Retina (tissue), 1 donor: Measurements from ENCODE around the gene PPTC7.
"Not testable (repeated sequence)": the region's sequence is repeated elsewhere in the genome, so short reads cannot be mapped to it uniquely, and the experiment has no call there.

Experiments used
- DNase-seq: peaks from one replicate; pipeline ENCODE4 v3.0.0-alpha.2; 2016

The PPTC7 gene

GRCh38 chr12:110585231-110585799 lies 2.2 kb upstream of the PPTC7 start:
- no peak for DNase-seq

DNA sequence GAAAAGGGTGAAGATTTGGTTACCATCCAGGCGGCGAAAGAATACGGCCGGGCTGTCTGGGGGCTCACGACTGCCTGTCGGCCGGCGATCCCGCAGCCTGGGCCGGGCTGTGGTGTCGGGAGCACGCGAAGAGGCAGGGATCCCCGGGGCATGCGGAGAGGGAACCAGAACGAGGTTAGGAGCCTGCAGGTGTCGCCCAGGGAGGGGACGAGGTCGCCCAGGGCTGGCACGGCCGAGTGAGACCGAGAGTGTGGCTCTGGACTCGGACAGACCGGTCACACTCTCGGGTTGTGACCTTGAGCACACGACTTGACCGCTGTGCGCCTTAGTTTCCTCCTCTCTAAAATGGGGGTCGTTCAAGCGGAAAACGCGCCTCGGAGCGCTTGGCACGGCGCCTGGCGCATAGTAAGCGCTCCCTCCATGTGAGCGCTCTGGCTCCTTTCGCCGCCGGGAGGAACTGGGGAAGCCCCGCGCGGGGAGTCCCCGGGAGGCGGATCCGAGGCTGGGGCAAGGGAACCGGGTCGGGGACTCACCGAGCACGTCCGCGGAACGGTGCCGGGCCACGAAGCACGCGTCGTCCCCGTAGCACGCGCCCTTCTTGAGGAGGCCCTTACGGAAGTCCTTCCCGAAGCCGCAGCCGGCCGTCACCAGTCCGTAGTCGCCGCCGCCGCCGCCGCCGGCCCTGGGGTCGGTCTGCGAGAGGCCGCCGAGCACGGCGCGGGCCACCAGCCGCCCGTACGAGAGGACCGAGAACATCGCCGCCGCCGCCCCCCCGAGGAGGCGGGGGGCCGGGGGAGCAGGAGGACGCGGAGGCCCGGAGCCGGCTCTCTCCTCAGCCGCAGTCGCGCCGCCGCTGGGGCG lies 612 bp downstream of the PPTC7 start:
- peak; percentile 81 for DNase-seq

- DNase-seq: no peak
These were observed 1.2 kb downstream of the PPTC7 start for GRCh38 chr12:110581931-110582275.

- DNase-seq: no peak
These were observed 3.4 kb downstream of the PPTC7 start for GRCh38 chr12:110579535-110580253.

DNA sequence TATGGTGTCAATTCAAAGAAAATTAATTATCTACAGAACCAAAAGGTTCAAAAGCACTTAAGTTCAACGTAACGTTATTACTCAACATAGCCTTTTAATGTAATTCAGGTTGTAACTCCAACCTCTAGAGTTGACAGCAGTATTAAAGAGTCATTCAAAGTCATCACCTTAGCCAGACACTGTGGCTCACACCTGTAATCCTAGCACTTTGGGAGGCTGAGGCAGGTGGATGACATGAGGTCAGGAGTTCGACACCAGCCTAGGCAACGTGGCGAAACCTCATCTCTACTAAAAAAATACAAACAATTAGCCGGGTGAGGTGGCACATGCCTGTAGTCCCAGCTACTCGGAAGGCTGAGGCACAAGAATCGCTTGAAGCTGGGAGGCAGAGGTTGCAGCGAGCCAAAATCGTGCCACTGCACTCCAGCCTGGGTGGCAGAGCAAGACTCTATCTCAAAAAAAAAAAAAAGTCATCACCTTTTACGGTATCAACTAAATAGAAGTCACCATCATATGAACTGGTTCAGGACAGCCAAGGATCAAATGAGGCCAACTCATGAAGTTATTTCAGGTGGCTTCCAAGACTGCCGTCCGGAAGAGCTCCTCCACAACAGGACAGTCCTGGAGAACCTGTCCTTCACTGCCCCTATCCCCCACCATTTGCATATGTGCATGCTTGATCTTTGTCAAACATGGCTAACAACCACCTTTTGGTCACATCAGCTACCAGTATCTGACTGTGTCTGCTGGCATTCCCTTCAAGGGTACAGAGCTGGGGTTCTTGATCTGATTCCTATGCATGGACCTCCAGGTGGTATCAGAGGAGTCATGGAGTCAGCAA lies 4.2 kb downstream of the PPTC7 start:
- DNase-seq: no peak

- DNase-seq: no peak
These were observed 5.0 kb downstream of the PPTC7 start for GRCh38 chr12:110577864-110578693.

- no peak for DNase-seq
These were observed 6.6 kb downstream of the PPTC7 start for GRCh38 chr12:110576504-110576903.

DNA sequence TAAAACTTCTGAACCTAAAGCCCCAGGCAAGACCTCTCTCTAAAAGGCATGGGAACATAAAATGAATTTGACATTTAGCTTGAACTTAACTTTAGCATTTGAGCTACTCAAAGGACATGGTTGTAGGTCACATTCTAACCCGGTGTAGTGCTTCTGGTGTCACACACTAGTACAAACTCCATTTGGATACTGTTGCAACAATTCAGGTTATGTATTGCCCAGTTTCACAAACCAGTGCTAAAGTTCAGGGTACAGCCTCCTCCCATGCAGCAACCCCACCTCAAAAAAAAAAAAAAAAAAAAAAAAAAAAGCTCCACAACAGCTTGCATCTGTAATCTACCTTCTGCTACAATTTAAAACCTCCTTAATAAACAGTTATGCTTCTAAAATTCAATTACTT lies 7.8 kb downstream of the PPTC7 start:
- DNase-seq: no peak

DNA sequence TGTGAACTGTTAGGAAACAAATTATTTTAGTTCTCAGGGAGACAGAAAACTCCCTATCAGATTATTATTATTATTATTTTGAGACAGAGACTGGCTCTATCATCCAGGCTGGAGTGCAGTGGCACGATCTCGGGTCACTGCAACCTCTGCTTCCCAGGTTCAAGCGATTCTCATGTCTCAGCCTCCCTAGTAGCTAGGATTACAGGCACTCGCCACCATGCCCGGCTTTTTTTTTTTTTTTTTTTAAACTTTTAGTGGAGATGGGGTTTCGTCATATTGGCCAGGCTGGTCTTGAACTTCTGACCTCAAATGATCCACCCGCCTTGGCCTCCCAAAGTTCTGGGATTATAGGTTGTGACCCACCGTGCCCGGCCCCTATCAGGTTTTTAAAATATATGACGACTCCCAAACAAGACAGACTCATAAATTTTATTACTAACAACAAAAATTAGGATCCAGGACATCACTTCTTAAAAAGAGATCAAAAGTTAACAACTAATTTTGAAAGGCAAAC lies 8.3 kb downstream of the PPTC7 start:
- DNase-seq: not testable (repeated sequence)

DNA sequence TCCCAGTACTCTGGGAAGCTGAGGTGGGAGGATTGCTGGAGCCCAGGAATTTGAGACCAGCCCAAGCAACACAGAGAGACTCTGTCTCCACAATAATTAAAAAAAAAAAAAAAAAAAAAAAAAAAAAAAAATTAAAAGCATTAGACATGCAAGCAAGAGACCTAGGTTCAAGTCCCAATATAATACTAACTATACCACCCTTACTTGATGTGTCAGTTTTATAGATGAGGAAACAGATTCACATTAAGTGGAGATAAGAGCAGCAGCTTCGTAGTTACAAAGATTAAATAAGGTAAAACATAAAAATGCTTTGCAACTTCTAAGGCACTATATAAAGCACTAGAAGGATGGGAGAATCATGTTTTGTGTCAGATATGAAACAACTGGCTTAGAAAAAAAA lies 9.1 kb downstream of the PPTC7 start:
- no peak for DNase-seq

DNA sequence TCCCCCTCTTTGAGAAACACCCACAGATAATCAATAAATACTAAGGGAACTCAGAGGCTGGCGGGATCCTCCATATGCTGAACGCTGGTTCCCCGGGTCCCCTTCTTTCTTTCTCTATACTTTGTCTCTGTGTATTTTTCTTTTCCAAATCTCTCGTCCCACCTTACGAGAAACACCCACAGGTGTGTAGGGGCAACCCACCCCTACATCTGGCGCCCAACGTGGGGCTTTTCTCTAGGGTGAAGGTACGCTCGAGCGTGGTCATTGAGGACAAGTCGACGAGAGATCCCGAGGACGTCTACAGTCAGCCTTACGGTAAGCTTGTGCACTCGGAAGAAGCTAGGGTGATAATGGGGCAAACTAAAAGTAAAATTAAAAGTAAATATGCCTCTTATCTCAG lies 12.3 kb downstream of the PPTC7 start:
- not testable (repeated sequence) for DNase-seq

DNA sequence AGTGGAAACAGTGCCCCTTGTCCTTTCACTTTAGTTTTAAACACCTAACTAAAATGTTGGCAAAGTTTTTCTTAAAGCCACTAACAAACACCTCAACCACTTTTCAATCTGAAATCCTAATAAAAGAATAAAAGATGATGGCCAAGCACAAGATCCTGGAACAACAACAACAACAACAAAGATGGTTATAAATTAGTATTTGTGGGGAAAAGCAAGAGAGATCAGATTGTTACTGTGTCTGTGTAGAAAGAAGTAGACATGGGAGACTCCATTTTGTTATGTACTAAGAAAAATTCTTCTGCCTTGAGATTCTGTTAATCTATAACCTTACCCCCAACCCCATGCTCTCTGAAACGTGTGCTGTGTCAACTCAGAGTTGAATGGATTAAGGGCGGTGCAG lies 13.3 kb downstream of the PPTC7 start:
- not testable (repeated sequence) for DNase-seq

DNA sequence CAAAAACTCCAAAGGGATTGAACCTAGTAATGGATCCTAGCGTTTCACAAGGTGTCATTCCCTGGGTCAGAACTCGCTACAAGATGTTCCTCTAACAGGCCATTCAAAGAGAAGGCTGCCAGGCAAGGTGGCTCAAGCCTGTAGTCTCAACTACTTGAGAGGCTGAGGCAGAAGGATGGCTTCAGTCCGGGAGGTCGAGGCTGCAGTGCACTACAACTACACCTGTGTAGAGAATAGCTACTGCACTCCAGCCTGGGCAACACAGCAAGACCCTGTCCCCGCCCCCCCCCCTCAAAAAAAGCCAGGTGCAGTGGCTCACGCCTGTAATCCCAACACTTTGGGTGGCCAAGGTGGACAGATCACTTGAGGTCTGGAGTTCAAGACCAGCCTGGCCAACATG lies 14.4 kb downstream of the PPTC7 start:
- no peak for DNase-seq

GRCh38 chr12:110566993-110567392 lies 16.1 kb downstream of the PPTC7 start:
- DNase-seq: no peak

- DNase-seq: no peak
These were observed 16.9 kb downstream of the PPTC7 start for GRCh38 chr12:110565894-110566871.

- DNase-seq: no peak
These were observed 18.6 kb downstream of the PPTC7 start for GRCh38 chr12:110564471-110564991.

- DNase-seq: no peak
These were observed 19.2 kb downstream of the PPTC7 start for GRCh38 chr12:110563702-110564470.

DNA sequence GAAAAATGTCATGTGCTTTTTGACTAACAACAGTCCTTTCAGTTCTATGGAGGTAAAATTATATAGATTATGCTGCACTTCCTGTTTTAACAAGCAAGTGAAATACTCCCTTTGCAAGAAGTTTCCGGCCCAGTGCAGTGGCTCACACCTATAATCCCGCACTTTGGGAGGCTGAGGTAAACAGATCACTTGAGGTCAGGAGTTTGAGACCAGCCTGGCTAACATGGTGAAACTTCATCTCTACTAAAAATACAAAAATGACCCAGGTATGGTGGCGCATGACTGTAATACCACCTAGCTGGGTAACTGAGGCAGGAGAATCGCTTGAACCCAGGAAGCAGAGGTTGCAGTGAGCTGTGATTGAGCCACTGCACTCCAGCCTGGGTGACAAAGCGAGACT lies 20.7 kb downstream of the PPTC7 start:
- DNase-seq: not testable (repeated sequence)

GRCh38 chr12:110561471-110562201 lies 21.5 kb downstream of the PPTC7 start:
- no peak for DNase-seq
